Dendritic cell treated with granulocyte-macrophage colony-stimulating factor and Interleukin-4, amounts not matched to agents 40 ng/mL and 50 ng/mL, for 4 days (primary cell): ENCODE data around the gene PLXNA3.
A peak's percentile ranks its signal among the peaks of the same experiment; 100 is the strongest.

Experiments
- H3K27ac Mint-ChIP-seq: one replicate; pipeline ENCODE4 v1.8.0; 2022; ENCODE audit warnings: mild to moderate bottlenecking, mixed read lengths
- H3K27me3 Mint-ChIP-seq: one replicate; pipeline ENCODE4 v1.8.0; 2022; ENCODE audit warnings: mild to moderate bottlenecking, mixed read lengths
- H3K36me3 Mint-ChIP-seq: one replicate; pipeline ENCODE4 v1.8.0; 2022; ENCODE audit warnings: low read depth, mixed read lengths
- H3K4me1 Mint-ChIP-seq: one replicate; pipeline ENCODE4 v1.8.0; 2022; ENCODE audit warnings: low read depth, mixed read lengths
- H3K4me3 Mint-ChIP-seq: one replicate; pipeline ENCODE4 v1.8.0; 2022; ENCODE audit warnings: mild to moderate bottlenecking, moderate library complexity, mixed read lengths
- H3K9me3 Mint-ChIP-seq: one replicate; pipeline ENCODE4 v1.8.0; 2022; ENCODE audit warnings: mixed read lengths
- intact Hi-C: fragments of 100-400 bp; cut with micrococcal nuclease; formaldehyde crosslinking; loops from one replicate; pipeline ENCODE4 v1.15.0; 2022

Gene PLXNA3

GRCh38 chrX:154515966-154516655 lies 58.0 kb downstream of the PLXNA3 start, which contains the start of gene FAM3A:
TSS of gene FAM3A (minus strand) at chrX:154516232. CDS start at chrX:154515772, 460 bp downstream.
- H3K27ac Mint-ChIP-seq, result peak within 1 kb of the TSS; percentile 92
- peaks cover 30% of the 10 kb centered on the region for H3K4me1 Mint-ChIP-seq
- intact Hi-C loops, result no loop called here
- peaks cover 8% of the 10 kb centered on the region for H3K36me3 Mint-ChIP-seq
- H3K9me3 Mint-ChIP-seq, result no peaks in the 10 kb centered on the region
- no peaks in the 10 kb centered on the region for H3K27me3 Mint-ChIP-seq
- peak within 1 kb of the TSS; percentile 85 for H3K4me3 Mint-ChIP-seq

- H3K27ac Mint-ChIP-seq, result peak overlapping the region; percentile 92
- H3K9me3 Mint-ChIP-seq, result no peaks in the 10 kb centered on the region
- H3K4me3 Mint-ChIP-seq, result peak overlapping the region; percentile 85
- intact Hi-C loops, result no loop called here
- peaks cover 7% of the 10 kb centered on the region for H3K36me3 Mint-ChIP-seq
- H3K4me1 Mint-ChIP-seq, result peaks cover 27% of the 10 kb centered on the region
- no peaks in the 10 kb centered on the region for H3K27me3 Mint-ChIP-seq
Observed at GRCh38 chrX:154516656-154517100, 58.6 kb downstream of the PLXNA3 start.

- peaks cover 7% of the 10 kb centered on the region for H3K36me3 Mint-ChIP-seq
- intact Hi-C loops, result no loop called here
- H3K4me3 Mint-ChIP-seq, result no peak overlapping the region
Observed at GRCh38 chrX:154517101-154517781, 59.2 kb downstream of the PLXNA3 start.

GRCh38 chrX:154519389-154519788 lies 61.3 kb downstream of the PLXNA3 start:
- H3K27me3 Mint-ChIP-seq, result no peaks in the 10 kb centered on the region
- intact Hi-C loops, result no loop called here
- H3K27ac Mint-ChIP-seq, result no peak overlapping the region
- H3K36me3 Mint-ChIP-seq, result no peaks in the 10 kb centered on the region
- H3K4me3 Mint-ChIP-seq, result no peak overlapping the region
- H3K4me1 Mint-ChIP-seq, result peaks cover 12% of the 10 kb centered on the region
- no peaks in the 10 kb centered on the region for H3K9me3 Mint-ChIP-seq

More at GRCh38 chrX:154517101-154517781, 59.2 kb downstream of the PLXNA3 start:
- Mint-ChIP-seq H3K9me3 (no peaks in the 10 kb centered on the region), H3K4me1 (peaks cover 27% of the 10 kb centered on the region), H3K27me3 (no peaks in the 10 kb centered on the region), H3K27ac (peak overlapping the region; percentile 92)

- H3K9me3 Mint-ChIP-seq, result no peaks in the 10 kb centered on the region
- intact Hi-C loops, result loop anchor here (5.0 kb wide), 1 partner anchor 34 kb away; the partner anchor contains the start of gene SLC10A3
- peaks cover 11% of the 10 kb centered on the region for H3K4me1 Mint-ChIP-seq
- no peaks in the 10 kb centered on the region for H3K27me3 Mint-ChIP-seq
- H3K4me3 Mint-ChIP-seq, result no peak overlapping the region
- no peak overlapping the region for H3K27ac Mint-ChIP-seq
- peaks cover 7% of the 10 kb centered on the region for H3K36me3 Mint-ChIP-seq
Observed at GRCh38 chrX:154525606-154526490, 67.8 kb downstream of the PLXNA3 start.

- Mint-ChIP-seq H3K27ac (peak overlapping the region; percentile 78), H3K27me3 (no peaks in the 10 kb centered on the region), H3K4me1 (peaks cover 11% of the 10 kb centered on the region), H3K36me3 (peaks cover 20% of the 10 kb centered on the region), H3K9me3 (no peaks in the 10 kb centered on the region), H3K4me3 (peak overlapping the region; percentile 64)
- intact Hi-C loops, result loop anchor here (5.0 kb wide), 1 partner anchor 35 kb away; the partner anchor contains the start of gene SLC10A3
Observed at GRCh38 chrX:154526901-154527675, 69.0 kb downstream of the PLXNA3 start.
